SU-DHL-6 (cell line): ENCODE data around the gene NPAT.

Source experiments
- H2AFZ ChIP-seq: fragments of 200-600 bp; sonication (generic); 2 replicates; pipeline ENCODE4 v1.6.1; 2014; ENCODE audit warnings: low read depth, mild to moderate bottlenecking, moderate library complexity, mixed read lengths, antibody characterized with exemption, low read length; ENCODE audit not compliant: severe bottlenecking
- H3F3A ChIP-seq: fragments of 200-600 bp; shearing (Covaris generic); 2 replicates; pipeline ENCODE4 v1.6.0; 2016; ENCODE audit warnings: antibody characterized with exemption, mild to moderate bottlenecking; ENCODE audit not compliant: insufficient read depth
- H3K27ac ChIP-seq: fragments of 200-600 bp; sonication (generic); 2 replicates; pipeline ENCODE4 v1.5.1; 2016; ENCODE audit warnings: low read depth, mild to moderate bottlenecking, low read length, moderate library complexity, mixed read lengths
- H3K27me3 ChIP-seq: fragments of 200-600 bp; sonication (generic), shearing (Covaris generic); 2 replicates; pipeline ENCODE4 v1.6.0; 2014; ENCODE audit warnings: mild to moderate bottlenecking, low read length
- H3K36me3 ChIP-seq: fragments of 200-600 bp; sonication (generic); 2 replicates; pipeline ENCODE4 v1.6.1; 2014; ENCODE audit warnings: mild to moderate bottlenecking, low read length, mixed read lengths
- H3K4me2 ChIP-seq: fragments of 300-600, 200-600 bp; shearing (Covaris generic), sonication (generic); 2 replicates; pipeline ENCODE4 v1.6.0; 2014; ENCODE audit warnings: low read length, low read depth, mild to moderate bottlenecking; ENCODE audit not compliant: poor library complexity, severe bottlenecking
- H3K4me3 ChIP-seq: fragments of 200-600 bp; sonication (generic); 2 replicates; pipeline ENCODE4 v1.5.1; 2014; ENCODE audit warnings: antibody characterized with exemption, low read length, mild to moderate bottlenecking, mixed read lengths; ENCODE audit not compliant: insufficient read depth, poor library complexity, severe bottlenecking
- H3K79me2 ChIP-seq: fragments of 200-600 bp; sonication (generic); 2 replicates; pipeline ENCODE4 v1.6.1; 2014; ENCODE audit warnings: mild to moderate bottlenecking, low read length, moderate library complexity; ENCODE audit not compliant: insufficient read depth
- H3K9ac ChIP-seq: fragments of 200-600 bp; sonication (generic); 2 replicates; pipeline ENCODE4 v1.7.0; 2014; ENCODE audit warnings: mild to moderate bottlenecking, low read length
- H3K9me2 ChIP-seq: fragments of 200-600 bp; sonication (generic); replicated peaks from 2 replicates; pipeline ENCODE4 v1.6.1; 2014; ENCODE audit warnings: low read length; ENCODE audit not compliant: insufficient read depth
- H3K9me3 ChIP-seq: fragments of 200-600 bp; sonication (generic); 2 replicates; pipeline ENCODE4 v1.6.1; 2014; ENCODE audit warnings: low read length, mixed read lengths; ENCODE audit not compliant: insufficient read depth
- H4K20me1 ChIP-seq: fragments of 200-600 bp; sonication (generic); 2 replicates; pipeline ENCODE4 v1.6.1; 2014; ENCODE audit warnings: low read depth, mild to moderate bottlenecking, antibody characterized with exemption, low read length, moderate library complexity, mixed read lengths
- EZH2phosphoT487 ChIP-seq: fragments of 200-600 bp; sonication (generic), shearing (Covaris generic); conservative IDR thresholded peaks from 2 replicates; pipeline ENCODE4 v1.6.1; 2018; ENCODE audit warnings: mild to moderate bottlenecking, antibody characterized with exemption, low read length, moderate library complexity, mixed read lengths
- TF ChIP-seq, protein P1 (sequence below): fragments of 200-600 bp; sonication (generic); IDR thresholded peaks from one replicate; pipeline ENCODE4 v1.5.1; 2017; ENCODE audit warnings: antibody characterized with exemption, mild to moderate bottlenecking, low read length, moderate library complexity; ENCODE audit not compliant: insufficient read depth, poor library complexity, severe bottlenecking

NPAT gene

DNA sequence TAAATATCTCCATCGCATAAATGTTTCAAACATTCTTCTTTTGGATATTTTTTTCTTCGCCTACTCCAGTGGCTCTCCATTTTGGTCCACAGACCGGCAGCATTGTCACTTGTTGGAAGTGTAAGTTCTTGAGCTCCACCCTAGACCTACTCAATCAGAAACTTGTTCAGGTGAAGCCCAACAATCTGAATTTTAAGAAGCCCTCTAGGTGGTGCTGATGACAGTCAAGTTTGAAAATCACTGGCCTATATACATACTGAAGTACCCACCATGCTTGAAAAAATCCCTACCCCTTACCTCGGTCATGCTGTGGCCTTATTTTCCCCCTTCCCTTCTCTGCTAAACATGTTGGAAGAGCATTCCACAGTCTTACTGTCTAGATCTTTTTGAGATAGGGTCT lies 111.3 kb downstream of the NPAT start:
- Histone ChIP-seq H3K9me2 (no peaks in the 10 kb centered on the region), H4K20me1 (no peaks in the 10 kb centered on the region), H2AFZ (no peak overlapping the region), H3K36me3 (no peaks in the 10 kb centered on the region), H3K79me2 (no peaks in the 10 kb centered on the region), H3F3A (peaks cover 5% of the 10 kb centered on the region; the same call in 1 of the 2 replicates), H3K27ac (no peak overlapping the region), H3K4me3 (no peak overlapping the region), H3K27me3 (no peaks in the 10 kb centered on the region), H3K9ac (no peak overlapping the region), H3K4me2 (no peak overlapping the region), H3K9me3 (no peaks in the 10 kb centered on the region)
- no peak for TF ChIP-seq EZH2phosphoT487
- TF ChIP-seq, protein P1, sequence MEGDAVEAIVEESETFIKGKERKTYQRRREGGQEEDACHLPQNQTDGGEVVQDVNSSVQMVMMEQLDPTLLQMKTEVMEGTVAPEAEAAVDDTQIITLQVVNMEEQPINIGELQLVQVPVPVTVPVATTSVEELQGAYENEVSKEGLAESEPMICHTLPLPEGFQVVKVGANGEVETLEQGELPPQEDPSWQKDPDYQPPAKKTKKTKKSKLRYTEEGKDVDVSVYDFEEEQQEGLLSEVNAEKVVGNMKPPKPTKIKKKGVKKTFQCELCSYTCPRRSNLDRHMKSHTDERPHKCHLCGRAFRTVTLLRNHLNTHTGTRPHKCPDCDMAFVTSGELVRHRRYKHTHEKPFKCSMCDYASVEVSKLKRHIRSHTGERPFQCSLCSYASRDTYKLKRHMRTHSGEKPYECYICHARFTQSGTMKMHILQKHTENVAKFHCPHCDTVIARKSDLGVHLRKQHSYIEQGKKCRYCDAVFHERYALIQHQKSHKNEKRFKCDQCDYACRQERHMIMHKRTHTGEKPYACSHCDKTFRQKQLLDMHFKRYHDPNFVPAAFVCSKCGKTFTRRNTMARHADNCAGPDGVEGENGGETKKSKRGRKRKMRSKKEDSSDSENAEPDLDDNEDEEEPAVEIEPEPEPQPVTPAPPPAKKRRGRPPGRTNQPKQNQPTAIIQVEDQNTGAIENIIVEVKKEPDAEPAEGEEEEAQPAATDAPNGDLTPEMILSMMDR = no peak
